GM18511 (cell line): Measurements from ENCODE around the gene PPP1R14B.
A peak's percentile ranks its signal among the peaks of the same experiment; 100 is the strongest.

Source experiments
- ATAC-seq: cut with Tn5 transposase; IDR thresholded peaks from one replicate; pipeline ENCODE4 v1.9.1; 2021; ENCODE audit warnings: mild to moderate bottlenecking, moderate library complexity; ENCODE audit not compliant: unreplicated experiment

Gene PPP1R14B

DNA sequence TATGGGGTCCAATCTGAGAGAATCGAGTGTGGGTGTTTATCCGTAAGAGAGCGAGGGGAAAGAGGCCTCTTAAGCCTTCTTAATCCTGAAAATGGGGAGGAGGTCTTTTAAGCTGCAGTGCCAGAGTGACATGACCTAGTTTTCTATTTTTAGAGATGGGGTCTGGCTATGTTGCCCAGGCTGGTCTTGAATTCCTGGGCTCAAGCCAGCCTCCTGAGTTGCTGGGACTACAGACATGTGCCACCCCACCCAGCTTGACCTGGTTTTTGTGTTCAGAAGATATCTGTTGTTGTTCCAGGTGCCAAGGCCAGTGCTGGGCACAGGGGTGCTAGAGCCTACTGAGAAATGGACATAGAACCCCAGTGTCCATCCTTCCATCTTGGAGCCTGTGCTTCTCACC lies 36.3 kb upstream of the PPP1R14B start:
- ATAC-seq = no peak

DNA sequence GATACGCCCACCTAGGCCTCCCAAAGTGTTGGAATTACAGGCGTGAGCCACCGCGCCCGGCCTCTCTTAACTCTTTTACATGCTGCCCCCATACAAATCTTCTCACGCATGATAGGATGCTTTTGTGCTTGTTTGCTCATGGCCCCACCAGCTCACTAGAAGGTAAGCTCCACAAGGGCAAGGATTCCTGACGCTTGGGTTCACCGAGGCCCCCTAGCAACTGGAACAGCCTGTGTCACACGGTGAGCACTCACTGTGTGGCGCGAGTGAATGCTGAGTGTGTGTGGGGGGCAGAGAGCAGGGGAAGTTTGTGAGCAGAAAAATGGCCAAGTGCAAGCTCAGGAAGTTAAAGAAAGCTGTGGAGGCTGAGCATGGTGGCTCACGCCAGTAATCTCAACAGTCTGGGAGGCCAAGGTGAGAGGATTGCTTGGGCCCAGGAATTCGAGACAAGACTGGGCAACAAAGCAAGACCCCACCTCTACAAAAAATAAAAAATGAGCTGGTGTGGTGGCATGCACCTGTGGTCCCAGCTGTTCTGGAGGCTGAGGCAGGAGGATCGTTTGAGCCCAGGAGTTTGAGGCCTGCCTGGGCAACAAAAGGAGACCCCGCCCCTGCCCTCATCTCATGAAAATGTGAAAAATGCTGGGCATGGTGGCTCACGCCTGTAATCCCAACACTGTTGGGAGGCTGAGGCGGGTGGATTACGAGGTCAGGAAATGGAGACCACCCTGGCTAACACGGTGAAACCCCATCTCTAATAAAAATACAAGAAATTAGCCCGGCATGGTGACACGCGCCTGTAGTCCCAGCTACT lies 35.4 kb upstream of the PPP1R14B start:
- no peak for ATAC-seq

DNA sequence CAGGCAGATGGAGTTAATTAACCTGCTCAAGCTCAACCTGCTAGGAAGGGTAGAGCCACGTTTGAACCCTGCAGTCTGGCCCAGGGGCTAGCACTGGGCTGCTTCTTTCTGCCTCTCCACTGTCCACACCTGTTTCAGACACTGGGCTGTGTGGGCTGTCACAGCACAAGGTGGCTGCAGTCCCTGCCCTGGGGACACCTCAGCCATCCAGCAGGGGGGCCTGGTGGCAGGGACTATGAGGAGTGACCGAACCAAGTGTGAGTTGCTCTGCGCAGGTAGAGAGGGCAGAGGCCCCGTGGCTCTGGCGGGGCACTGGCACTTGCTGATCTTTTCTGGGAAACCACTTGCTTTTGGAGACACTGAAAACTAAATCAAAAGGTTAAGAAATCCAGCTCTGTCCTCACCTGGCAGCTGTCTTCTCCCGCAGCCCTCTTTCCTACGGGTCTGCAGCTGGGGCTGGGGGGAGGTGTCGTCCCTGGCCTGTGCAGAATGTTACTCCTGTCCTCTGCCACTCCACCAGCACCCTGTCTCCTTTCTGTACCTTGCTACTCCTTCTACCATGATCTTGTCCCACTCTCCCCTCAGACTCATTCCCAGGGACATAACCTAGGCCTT lies 31.9 kb upstream of the PPP1R14B start:
- ATAC-seq = no peak

DNA sequence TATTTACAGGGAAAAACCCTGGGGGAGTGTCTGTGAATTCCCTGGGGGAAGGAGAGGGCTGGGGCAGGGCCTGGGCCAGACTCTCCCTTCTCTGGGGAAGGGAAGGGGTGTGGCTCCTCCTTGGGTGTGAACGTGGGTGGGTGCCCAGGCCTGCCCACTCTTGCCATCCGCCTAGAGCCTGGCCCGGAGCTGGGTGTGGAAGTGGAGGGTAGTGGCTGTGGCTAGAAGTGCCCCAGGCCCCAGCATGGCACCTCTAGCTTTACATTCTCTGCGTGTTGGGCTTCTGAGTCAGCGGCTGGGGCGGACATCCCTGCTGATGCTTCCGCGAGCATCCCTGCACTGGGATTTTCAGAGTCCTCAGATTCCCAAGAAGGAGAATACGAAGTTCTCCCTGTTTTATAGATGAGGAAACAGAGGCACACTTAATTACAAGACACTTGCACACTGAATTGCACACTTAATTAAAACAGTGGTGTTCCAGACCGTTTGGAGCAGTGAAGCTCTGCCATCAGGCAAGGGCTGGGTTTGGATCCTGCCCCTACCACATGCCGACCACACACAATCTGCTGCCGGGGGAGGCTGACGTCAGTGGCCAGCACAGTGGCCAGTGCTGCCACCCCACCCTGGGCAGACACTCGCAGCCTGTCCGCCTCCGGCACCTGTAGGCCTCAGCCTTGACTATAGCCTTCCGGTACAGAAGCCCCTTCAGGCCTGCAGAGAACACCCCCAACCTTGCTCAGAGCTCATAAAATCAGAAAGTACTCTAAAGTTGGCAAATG lies 30.1 kb upstream of the PPP1R14B start:
- ATAC-seq = no peak

DNA sequence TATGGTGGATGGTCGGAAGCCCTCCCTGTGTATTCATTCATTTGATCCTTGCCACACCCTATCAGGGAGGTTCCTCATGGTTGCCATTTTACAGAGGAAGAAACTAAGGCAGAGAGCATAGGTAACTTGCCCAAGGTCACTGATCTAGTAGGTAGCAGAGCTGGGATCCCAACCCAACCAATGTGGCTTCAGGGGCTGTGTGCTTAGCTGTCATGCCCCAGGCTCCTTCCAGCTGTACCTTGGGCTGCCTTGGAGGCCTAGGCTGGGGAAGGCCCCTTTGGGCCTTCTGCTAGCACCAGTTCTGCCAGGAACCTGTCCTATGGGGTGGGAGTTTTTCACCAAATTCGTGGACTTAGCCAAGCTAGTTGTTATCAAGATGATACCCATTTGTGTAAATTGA lies 29.1 kb upstream of the PPP1R14B start:
- ATAC-seq = no peak

DNA sequence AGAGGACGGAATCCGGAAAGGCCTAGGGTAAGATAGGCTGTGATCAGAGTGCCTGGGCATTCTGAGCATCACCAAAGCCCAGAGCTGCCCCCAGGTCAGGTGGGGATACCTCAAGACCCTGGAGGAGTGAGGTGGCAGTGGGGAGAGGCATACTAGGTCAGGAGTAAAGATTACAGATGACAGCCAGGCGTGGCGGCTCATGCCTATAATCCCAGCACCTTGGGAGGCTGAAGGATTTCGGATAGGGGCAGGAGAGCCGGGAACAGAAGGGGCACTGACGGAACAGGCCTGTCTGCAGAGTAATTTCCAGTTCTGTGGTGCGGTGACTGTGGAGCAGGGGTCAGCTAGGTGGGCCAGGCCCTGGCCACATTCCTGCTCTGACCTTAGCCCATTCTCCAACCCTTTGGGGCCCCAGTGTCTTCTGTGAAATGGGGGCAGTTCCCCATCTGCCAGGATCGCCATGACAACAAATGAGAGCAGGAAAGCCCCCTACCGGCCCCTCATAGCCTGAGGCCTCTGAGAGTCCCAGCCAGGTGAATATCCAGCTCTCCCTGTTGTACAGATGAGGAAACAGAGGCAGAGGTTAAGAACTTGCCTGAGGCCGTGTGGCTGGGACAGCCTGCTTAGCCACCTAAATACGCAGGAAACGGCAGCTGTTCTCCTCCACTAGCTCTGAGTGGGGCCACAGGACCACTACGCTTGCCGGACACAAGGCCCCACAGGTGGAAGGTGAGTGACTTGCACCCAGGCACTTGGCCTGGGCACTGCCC lies 28.5 kb upstream of the PPP1R14B start:
- ATAC-seq = no peak

DNA sequence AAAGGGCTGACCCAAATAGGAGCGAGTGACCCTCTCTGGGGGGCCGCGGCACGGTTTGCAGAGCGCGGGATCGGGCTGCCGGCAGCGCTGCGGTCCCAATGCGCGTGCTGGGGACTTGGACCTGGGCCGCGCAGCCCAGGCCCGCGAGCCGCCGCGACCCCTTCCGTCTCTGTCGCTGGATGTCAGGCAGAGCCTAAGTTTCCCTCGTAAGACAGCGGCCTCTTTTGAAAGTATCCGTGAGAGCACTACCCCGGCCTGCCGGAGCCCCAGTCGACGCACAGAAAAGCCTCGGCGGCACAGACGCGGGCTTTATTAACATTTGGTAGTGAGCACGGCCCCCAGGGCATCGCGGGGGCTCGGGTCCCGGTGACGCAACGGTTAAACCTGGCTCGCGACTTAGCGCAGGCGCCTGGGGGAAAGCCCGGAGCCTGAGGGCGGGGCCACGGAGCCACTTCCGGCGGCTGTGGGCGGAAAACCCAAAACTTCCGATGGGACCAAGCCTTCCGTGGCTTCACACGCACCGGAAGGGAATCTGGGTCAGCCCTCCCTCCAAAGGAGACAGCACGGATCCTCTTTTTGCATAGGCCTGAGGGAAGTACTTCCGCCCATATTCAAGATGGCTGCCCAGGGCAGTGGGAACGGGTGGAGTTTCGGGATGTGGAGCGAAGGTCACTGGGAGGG lies 22.9 kb upstream of the PPP1R14B start:
- ATAC-seq = peak; percentile 69

DNA sequence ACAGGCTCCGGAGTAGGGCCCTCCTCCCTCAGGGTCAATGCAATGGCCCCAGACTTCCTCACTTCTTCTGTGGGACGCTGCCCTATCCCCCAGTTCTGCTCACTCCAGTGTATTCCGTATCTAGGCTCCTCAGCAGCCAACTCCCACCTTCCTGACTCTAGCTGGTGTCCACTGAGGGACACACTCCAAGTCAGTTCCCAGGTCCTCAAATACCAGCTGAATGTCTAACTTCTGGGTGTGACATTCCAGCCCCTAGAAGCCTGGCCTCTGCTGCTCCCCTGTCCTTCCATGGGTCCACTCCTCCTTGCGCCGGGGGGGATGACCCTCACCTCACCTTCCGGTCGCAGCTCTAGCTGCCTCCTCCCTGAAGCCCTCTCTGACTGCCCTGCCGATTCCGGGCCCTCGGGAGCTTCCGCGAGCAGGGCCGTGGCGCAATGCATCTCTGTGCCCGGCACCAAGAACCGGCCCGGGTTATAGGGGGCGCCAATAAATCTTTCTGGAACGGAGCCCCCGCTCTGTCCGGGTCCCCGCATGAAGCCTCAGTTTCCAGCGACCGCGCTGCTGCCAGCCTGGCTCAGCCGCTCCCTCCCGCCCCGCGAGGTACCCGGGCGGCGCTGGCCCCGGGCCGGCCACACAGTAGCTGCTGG lies 22.3 kb upstream of the PPP1R14B start:
- ATAC-seq = peak; percentile 24

DNA sequence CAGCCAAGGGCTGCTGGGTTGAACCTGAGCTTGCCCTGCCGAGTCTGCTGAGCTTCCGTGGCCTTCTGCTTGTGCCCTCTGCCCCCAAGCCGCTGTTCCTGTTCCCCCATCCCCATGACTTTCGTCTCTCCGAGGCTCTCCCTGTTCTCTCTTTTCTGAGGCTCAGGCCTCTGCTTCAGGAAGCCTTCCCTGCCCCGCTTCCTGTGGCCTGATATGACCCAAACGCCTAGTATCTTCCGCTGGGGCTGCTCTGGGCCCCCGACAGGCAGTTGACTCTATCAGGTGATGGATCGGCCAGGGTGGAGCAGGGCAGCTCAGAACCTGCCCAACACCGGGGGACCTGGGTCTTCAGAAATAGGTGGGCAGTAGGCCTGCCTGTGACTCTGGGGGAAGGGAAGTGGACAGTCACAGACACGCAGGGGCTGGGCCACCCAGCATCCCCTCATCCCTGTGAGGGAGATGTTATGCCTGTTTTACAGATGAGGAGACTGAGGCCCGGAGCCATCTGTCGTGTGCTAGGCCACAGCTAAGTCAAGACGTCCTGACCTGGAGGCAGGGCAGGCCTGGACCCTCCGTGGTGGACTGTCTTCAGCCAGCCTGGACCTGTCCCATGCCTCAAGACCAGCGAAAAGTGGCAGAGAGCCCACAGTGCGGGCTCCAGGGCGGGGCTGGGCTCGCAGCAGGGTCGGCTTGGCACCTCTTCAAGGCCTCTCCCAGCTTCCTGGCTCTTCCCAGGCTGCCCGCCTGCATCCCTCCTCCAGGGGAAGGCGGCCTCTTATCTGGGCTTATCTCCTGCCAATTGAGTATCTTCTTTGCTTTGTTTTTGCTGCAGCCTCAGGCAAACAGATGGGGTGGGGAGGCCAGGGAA lies 21.5 kb upstream of the PPP1R14B start:
- ATAC-seq = no peak

DNA sequence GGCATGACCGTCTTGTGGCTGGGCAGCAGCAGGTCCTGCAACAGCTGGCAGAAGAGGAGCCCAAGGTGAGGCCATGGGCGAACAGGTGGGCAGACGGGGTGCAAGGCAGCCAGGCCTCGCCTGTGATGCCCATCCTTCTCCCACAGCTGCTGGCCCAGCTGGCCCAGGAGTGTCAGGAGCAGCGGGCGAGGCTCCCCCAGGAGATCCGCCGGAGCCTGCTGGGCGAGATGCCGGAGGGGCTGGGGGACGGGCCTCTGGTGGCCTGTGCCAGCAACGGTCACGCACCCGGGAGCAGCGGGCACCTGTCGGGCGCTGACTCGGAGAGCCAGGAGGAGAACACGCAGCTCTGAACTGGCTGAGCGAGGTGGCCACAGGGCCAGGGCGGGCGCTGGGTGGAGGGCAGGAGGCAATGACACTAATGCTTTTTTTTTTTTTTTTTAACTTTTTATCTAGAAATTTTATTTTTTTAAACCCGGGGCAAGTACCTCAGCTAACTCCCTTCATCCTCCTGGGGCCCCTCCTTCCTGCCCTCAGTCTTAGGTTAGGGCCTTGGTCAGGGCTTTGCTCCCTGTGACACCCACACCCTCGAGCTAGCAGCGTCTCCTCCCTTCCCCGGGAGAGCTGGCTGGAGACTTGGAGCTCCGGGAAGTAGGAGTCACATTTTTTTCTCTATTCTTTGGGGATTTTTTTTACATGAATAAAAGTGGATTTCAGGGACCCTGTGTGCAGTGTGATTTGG lies 20.6 kb upstream of the PPP1R14B start:
- ATAC-seq = no peak

DNA sequence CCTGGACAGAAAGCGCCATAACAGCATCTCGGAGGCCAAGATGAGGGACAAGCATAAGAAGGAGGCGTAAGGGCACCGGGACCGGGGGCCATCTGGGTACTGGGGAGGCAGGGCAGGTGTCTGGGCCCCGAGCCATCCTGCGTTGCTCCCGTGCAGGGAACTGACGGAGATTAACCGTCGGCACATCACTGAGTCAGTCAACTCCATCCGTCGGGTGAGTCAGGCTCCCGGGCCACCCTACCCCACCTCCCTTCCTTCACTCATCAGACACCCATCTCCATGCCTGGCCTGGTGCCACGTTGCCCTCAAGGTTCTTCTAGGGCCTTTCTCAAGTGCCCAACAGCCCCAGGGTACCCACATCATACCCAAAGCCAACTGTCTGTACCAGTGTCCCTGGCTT lies 19.6 kb upstream of the PPP1R14B start:
- ATAC-seq = no peak

DNA sequence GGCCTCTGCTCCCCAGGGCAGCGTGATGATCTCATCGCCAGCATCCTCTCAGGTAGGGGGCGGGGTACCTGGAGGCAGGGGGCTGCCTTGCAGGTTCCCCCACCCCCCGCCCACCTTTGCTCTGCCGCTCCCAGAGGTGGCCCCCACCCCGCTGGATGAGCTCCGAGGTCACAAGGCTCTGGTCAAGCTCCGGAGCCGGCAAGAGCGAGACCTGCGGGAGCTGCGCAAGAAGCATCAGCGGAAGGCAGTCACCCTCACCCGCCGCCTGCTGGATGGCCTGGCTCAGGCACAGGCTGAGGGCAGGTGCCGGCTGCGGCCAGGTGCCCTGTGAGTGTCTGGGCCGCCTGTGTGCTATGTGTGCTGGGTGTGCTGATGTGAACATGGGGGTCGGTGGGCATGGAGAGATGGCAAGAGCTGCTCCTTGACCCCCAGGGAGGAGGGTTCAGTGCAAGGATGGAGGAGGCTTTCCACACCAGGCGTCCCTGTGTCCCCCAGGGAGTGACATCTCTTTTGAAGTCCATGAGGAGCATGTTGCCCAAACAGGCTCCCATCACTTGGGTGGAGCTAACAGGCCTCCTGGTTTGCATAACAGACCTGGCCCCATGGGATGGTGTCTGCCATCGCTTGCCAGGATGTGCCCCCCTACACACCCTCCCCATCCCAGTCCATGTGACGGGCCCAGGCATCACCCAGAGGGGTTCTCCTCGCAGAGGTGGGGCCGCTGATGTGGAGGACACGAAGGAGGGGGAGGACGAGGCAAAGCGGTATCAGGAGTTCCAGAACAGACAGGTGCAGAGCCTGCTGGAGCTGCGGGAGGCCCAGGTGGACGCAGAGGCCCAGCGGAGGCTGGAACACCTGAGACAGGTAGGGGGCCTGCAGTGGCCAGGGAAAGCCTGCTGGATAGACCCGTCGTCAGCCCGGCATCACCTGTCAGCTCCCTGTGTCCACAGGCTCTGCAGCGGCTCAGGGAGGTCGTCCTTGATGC lies 18.7 kb upstream of the PPP1R14B start:
- no peak for ATAC-seq

DNA sequence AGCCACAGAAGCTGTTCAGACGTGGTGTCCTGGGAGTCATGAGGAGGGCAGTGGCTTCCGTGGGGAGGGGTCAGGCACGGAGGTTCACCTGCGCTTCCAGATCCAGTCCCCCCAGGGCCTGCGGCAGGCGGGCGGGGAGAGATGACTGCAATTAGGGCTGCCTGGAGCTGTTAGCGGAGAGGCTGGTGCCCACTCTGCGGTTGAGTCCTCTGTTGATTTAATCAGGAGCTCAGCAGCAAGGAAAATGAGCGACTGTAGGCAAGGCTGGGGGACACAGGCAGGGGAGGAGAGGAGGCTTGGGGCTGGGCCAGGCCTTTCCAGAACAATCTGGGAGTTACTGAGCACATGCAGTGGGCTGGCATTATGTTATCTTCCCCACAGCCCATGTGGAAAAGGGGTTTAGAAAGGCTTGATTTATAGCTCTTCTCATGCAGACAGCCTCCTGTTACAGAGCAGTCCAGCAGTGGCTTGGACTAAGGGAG lies 17.7 kb upstream of the PPP1R14B start:
- no peak for ATAC-seq

DNA sequence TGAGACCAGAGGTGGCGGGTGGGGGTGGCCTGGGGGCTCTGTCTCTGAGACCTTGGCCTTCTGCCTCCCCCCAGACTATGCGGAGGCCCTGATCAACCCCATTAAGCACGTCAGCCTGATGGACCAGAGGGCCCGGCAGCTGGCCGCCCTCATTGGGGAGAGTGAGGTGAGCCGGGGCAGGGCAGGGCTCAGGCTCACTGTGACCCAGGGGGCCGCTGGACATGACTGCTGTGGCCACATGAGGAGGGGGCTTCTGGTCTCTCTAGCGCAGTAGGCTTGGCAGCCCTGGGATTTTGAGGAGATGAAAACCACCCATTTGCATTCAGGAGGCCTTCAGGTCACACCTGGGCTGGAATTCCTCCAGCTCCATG lies 17.2 kb upstream of the PPP1R14B start:
- no peak for ATAC-seq

DNA sequence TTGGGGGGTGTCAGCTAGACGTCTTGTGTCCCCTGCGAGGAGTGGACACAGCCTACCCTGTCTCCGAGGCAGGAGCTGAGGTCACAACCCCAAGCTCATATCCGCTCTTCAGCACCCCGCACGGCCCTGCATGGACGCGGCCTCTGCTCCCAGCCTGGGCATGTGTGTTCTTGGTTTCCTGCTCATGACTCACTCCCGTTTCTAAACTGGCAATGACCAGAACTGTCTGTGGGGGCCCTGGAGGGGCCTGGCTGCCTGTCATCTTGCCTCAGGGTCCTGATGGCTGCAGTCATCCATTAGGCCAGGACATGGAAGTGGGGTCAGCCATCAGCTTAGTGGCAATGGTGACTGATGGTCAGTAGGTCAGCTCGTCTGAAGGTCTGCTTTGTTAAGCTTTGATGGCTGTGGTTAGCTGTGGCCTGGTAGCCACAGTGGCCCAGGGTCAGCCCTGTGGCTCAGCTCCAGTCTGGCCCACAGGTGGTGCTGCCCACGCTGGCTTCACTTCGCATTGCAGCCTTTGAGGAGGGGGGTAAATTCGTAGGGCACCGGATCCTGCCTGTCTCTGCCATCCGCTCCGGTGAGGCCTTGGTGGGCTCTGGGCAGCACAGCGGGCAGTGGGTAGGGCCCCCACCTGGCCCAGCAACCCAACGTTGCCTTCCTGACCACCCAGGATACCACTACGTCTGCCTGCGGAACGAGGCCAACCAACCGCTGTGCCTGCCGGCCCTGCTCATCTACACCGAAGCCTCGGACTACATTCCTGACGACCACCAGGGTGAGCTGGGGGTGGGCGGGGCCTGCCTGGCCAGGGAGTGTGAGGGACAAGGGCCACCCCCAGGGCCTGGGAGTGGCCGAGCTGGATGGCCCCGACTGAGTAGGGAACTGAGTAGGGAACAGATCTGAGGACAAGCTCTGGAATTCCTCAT lies 16.5 kb upstream of the PPP1R14B start:
- no peak for ATAC-seq
